Measurements from ENCODE around the gene ZNF248. TPM values are rescaled to one million over a fixed set of nuclear protein-coding genes. Genes with fewer than 3 reads are reported as not detected.

The ZNF248 gene
- total RNA-seq, 4 donors from 2014 or later: 7.2 to 51.2 (median 26.9) TPM

DNA sequence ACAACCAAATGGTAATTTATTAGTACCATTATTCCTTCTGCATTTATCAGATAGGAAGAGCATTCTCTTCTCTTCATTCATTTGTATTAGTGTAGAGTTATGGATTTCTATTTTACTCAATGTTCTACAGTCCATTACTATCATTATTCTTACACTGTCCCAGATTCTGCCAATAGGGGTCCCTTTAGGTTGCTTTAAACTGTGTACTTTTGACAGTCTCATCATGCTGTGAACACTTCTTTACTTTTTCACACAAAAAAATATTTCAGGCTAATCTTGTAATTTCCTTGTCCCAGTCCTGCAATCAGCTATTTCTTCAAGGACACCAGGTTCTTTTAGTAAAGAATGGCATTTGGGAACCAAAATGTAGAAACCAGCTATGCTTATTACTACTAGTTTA lies 99.3 kb downstream of the ZNF248 start:
- DNase-seq: no peak
- Histone ChIP-seq H3K27ac (no peak overlapping the region), H3K36me3 (no peaks in the 10 kb centered on the region), H3K27me3 (no peaks in the 10 kb centered on the region), H3K4me3 (no peak overlapping the region), H3K9me3 (no peaks in the 10 kb centered on the region), H3K4me1 (no peaks in the 10 kb centered on the region)
- TF ChIP-seq, protein P1, sequence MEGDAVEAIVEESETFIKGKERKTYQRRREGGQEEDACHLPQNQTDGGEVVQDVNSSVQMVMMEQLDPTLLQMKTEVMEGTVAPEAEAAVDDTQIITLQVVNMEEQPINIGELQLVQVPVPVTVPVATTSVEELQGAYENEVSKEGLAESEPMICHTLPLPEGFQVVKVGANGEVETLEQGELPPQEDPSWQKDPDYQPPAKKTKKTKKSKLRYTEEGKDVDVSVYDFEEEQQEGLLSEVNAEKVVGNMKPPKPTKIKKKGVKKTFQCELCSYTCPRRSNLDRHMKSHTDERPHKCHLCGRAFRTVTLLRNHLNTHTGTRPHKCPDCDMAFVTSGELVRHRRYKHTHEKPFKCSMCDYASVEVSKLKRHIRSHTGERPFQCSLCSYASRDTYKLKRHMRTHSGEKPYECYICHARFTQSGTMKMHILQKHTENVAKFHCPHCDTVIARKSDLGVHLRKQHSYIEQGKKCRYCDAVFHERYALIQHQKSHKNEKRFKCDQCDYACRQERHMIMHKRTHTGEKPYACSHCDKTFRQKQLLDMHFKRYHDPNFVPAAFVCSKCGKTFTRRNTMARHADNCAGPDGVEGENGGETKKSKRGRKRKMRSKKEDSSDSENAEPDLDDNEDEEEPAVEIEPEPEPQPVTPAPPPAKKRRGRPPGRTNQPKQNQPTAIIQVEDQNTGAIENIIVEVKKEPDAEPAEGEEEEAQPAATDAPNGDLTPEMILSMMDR (IDR thresholded peaks at IDR 0.05): no peak
- no peak for TF ChIP-seq POLR2A (IDR thresholded peaks at IDR 0.05)
- intact Hi-C loops (cut with DNase I; ENCODE audit: low total_unique reads): no loop called here

DNA sequence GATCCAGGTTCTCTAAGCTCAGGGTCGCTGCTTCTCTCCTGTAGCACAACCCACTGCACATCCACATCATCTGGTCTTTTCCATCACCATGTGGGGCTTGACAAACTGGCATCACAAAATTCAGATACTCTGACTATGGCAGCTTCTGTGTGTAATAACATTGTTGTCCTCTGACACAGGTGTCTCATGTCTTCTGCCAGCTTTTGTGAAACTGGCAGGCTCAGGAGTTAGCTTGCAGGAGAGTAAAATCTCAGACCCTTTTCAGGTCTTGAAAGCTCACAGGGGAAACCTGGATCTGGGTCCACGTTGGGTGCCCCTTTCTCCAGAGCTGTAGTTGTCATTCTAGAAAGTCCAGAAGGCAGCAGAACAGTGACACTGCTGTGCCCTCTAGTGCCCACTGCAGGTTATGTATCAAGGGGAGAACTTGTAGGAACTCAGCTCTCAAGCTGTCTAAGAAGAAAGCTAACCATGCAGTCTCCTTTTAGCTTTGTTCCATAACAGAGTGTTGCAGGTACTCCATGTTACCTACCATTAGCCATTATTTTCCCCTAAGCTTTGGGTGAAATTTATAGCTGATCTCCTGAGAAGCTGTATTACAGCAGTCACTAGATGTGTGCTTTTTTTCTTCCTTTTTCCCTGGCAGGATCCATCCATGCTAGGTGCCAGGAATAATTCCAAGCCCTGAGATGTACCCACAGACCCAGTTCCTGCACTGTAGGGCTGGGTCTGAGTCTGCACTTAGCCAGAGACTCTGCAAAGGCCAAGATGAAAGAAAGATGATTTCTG lies 102.7 kb downstream of the ZNF248 start:
- no peaks in the 10 kb centered on the region for H3K9me3 ChIP-seq
- intact Hi-C loops (cut with DNase I; ENCODE audit: low total_unique reads): no loop called here
- no peak for DNase-seq
- H3K36me3 ChIP-seq: no peaks in the 10 kb centered on the region
- no peak for TF ChIP-seq POLR2A (IDR thresholded peaks at IDR 0.05)
- TF ChIP-seq, protein P1 (IDR thresholded peaks at IDR 0.05): no peak
- H3K27me3 ChIP-seq: no peaks in the 10 kb centered on the region
- no peak overlapping the region for H3K27ac ChIP-seq
- H3K4me1 ChIP-seq: no peaks in the 10 kb centered on the region
- no peak overlapping the region for H3K4me3 ChIP-seq

DNA sequence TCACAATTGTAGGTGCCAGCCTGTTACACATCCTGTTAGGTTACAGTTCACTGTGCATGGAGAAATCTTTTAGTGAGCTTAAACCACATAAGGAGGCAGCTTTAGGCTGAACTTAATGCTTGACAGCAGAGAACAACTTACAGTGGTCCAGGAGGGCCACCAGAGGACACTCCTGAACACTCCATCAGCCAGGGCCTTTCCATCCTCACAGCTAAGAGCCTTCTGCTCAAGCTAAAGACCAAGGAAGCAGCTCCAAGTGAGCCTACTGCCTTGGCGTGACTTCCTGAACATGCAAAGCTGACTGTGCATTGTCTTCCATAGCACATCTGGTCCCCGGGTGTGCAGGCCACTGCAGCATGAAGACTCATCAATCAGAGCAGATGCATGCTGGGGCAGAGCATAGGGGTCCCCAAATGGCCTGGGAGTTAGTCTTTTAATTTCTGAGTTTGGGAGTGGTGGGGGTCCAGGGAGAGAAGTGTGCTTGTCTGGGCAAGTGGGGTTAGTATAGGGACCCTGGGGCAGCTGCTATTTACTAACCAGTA lies 105.0 kb downstream of the ZNF248 start:
- Histone ChIP-seq H3K27me3 (no peaks in the 10 kb centered on the region), H3K27ac (no peak overlapping the region), H3K9me3 (no peaks in the 10 kb centered on the region), H3K36me3 (no peaks in the 10 kb centered on the region), H3K4me1 (no peaks in the 10 kb centered on the region), H3K4me3 (no peak overlapping the region)
- DNase-seq: no peak
- TF ChIP-seq, protein P1 (IDR thresholded peaks at IDR 0.05): no peak
- no peak for TF ChIP-seq POLR2A (IDR thresholded peaks at IDR 0.05)
- intact Hi-C loops (cut with DNase I; ENCODE audit: low total_unique reads): no loop called here

DNA sequence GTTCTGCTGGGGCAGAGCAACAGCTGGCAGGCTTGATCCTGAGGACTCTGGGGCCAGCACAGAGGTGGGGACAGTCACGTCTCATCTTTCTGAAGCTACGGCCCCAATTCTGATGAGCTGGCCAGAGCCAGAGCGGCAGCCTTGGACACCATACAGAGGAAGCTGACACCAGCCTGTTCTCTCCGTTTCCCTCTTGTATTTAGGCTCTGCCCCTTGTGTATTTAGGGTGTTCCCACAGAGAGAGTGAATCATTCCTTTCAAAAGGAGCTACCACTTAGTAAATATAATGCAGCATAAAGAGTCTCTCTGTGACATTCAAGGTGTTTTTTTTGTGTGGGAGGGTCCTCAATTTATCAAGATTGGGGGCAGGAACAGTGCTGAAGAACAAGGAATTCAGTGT lies 109.2 kb downstream of the ZNF248 start:
- DNase-seq: no peak

DNA sequence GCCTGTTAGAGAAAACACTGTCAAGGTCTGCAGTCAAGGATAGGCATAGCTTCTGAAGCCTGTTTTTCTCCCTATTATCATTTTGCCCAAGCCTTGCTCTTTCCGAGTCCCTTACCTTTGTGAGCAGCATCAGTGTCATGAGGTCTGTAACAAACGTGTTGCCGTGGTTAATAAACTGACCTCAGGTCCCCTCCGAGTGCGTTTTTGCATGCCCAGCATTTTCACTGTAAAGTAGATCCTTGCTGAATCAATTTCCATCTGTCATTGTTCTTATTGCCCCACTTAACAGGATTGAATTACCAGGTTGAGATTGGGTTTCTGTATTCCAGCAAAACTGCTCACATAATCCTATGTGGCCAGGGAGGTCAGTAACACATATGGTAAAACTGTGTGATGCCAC lies 110.3 kb downstream of the ZNF248 start:
- no peak overlapping the region for H3K4me3 ChIP-seq
- no peaks in the 10 kb centered on the region for H3K36me3 ChIP-seq
- TF ChIP-seq POLR2A (IDR thresholded peaks at IDR 0.05): no peak
- TF ChIP-seq, protein P1 (IDR thresholded peaks at IDR 0.05): no peak
- H3K4me1 ChIP-seq: no peaks in the 10 kb centered on the region
- no peak overlapping the region for H3K27ac ChIP-seq
- no peaks in the 10 kb centered on the region for H3K27me3 ChIP-seq
- no peak for DNase-seq
- intact Hi-C loops (cut with DNase I; ENCODE audit: low total_unique reads): no loop called here
- H3K9me3 ChIP-seq: no peaks in the 10 kb centered on the region

More for the DNA sequence above, 109.2 kb downstream of the ZNF248 start:
- H3K4me3 ChIP-seq: no peak overlapping the region
- TF ChIP-seq POLR2A (IDR thresholded peaks at IDR 0.05): no peak
- TF ChIP-seq, protein P1 (IDR thresholded peaks at IDR 0.05): no peak
- no peak overlapping the region for H3K27ac ChIP-seq
- no peaks in the 10 kb centered on the region for H3K9me3 ChIP-seq
- H3K4me1 ChIP-seq: no peaks in the 10 kb centered on the region
- H3K27me3 ChIP-seq: no peaks in the 10 kb centered on the region
- intact Hi-C loops (cut with DNase I; ENCODE audit: low total_unique reads): no loop called here
- H3K36me3 ChIP-seq: no peaks in the 10 kb centered on the region
